ENCODE data around the gene GNS.
"Not testable (repeated sequence)": the region's sequence is repeated elsewhere in the genome, so short reads cannot be mapped to it uniquely, and the experiment has no call there.

The GNS gene

DNA sequence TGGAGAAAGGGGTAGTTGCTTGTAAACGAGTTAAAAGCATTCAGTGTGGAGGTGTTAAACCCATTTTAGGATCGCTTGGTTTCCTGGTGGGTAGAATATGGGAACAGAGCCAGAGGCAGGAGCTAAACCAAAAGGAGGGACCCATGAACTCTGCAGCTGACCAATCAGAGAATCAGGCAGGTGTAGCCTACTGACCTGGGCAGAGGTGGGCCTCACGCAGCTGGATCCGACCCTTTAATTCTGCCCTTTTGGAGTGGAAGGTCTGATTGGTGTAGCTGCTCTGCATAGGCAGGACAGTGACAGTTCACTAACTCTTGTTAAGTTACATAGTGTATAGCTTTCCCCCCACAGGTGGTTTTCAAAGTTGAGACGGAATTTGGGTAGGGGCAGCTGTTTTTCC lies 63.7 kb downstream of the GNS start:
- DNase-seq (ENCODE audit: low spot score): no peak

DNA sequence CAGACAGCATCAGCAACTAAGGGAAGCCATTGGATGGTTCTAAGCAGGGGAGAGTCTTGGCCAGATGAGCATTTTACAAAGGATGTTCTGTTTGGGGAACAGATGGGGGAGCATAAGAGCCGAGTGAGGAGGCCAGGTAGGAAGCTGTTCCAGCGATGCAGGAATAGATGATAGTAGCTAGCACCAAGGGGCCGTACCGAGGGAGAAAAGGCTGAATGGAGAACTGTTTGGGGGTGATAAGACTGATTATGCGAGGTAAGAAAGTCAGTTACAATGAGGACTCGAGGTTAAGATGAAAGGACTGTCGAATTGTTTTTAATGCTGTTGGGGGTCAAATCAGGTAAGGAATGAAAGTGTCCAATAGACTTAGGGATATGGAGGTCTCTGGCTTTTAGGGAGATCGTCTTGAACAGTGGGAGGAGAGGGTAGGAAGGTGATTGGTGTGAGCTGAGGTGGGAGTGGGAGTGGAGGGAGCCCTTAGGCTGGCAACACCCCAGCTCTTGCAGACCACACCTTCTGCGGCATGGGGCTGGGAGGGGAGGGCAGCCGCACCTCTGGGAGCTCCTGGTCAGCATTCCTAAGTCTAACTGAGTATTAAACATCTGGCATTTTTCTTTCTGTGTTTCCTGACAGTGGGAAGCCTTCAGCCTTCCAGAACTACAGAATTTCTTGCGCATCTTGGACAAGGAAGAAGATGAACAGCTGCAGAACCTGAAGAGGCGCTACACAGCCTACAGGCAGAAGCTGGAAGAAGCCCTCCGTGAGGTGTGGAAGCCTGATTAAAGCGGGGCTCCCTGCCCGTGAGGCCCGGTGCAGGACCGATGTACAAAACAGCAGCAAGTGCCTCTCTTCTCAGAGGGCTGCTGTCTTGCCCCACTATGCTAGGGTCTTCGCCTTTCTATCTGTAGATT lies 64.8 kb downstream of the GNS start:
- DNase-seq (ENCODE audit: low spot score): peak; percentile 31

DNA sequence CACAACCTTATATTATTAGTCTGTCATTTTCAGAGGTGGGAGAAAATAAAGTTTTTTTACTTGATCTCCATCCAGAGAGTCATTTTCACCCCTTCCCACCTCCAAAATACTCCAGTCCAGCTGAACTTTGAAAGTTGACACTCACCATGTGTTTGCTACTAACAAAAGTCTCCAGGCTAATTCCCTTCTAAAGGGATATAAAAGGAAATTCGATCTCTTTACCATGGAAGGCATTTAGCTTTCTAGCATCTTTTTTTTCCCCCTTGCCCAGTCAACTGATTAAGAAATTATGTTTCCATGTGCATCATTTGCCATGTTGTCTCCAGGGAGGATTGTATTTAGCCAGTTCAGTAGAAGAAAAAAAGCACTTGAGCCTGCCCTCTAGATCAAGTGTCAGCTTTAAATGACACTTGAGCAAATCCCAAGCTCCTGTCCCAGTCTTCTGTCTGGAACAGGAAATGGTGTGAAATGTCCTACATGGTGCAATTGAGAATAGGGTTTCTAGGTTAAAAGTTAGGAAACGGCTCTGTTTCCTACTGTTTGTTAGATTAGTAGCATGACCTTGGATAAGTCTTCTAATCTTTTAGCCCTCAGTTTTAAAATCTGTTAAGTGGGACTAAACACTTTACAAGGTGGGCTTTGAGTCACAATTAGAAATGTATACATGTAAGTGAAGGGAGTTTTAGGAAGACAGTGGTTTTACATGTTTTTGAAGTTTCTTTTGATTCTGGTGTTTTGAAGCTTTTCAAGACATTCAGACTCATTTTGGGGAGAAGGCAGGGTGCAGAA lies 67.2 kb downstream of the GNS start:
- DNase-seq (ENCODE audit: low spot score): no peak

GRCh38 chr12:64691227-64691794 lies 67.9 kb downstream of the GNS start:
- no peak for DNase-seq (ENCODE audit: low spot score)

DNA sequence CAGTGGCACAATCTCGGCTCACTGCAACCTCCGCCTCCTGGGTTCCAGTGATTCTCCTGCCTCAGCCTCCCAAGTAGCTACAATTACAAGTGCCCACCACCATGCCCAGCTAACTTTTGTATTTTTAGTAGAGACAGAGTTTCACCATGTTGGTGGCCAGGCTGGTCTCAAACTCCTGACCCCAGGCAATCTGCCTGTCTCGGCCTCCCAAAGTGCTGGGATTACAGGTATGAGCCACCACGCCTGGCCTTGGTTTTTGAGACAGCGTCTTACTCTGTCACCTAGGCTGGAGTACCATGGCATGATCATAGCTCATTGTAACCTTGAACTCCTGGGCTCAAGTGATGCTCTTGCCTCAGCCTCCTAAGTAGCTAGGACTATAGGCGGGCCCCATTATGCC lies 69.0 kb downstream of the GNS start:
- not testable (repeated sequence) for DNase-seq (ENCODE audit: low spot score)

DNA sequence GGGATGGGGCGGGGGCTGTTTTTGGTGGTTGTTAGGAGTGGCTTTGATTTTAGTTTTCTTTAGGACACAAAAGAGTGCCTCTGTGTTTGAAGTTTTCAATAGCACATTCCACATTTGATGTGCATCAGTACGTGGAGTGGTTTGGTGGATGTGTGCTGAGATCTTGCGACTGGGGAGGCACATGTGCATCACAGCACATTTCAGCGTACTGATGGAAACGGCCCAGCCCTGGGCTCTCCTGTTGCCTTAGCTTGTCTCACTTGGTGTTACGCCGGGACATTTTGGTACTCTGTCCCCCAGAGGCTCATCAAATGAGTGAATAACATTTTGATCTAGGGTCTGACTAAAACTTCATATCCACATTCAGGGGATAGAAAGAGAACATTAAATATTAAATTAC lies 70.5 kb downstream of the GNS start:
- DNase-seq (ENCODE audit: low spot score): no peak

- no peak for DNase-seq (ENCODE audit: low spot score)
Measured at GRCh38 chr12:64688219-64688618, 71.0 kb downstream of the GNS start.

GRCh38 chr12:64687816-64688215 lies 71.4 kb downstream of the GNS start:
- DNase-seq (ENCODE audit: low spot score): no peak

DNA sequence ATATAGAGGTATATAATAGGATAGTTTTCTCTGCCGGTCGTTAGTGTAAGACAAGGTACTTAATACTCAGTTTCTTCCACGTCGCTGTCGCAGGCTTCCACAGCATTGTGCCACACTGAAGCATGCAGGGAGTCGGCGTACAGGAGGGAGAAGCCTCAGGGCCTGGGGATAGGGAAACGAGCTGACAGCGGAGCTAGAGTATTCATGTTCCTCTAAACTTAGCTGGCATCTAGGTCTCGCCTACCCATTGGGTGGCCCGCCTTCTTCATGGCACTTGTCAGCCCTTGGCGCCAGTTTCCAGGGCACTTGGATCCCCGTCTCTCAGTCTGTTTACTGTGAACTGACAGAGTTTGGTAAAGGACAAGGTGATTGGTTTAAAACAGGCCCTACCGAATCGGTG lies 73.6 kb downstream of the GNS start:
- DNase-seq (ENCODE audit: low spot score): no peak

DNA sequence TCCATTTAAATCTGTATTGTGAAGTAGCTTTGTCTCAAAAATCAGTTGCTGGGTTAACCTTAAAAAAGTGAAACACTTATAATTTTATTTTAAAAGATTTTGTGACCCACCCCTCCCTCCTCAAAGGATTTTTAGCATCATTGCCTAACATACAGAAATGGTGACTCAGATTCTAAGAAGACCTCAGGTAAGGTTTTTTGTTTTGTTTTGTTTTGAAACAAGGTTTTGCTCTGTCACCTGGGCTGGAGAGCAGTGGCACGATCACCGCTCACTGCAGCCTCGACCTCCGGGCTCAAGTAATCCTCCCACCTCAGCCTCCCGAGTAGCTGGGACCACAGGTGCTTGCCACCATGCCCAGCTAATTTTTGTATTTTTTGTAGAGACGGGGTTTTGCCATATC lies 74.2 kb downstream of the GNS start:
- DNase-seq (ENCODE audit: low spot score): no peak

- no peak for DNase-seq (ENCODE audit: low spot score)
Measured at GRCh38 chr12:64683816-64684543, 75.2 kb downstream of the GNS start.

DNA sequence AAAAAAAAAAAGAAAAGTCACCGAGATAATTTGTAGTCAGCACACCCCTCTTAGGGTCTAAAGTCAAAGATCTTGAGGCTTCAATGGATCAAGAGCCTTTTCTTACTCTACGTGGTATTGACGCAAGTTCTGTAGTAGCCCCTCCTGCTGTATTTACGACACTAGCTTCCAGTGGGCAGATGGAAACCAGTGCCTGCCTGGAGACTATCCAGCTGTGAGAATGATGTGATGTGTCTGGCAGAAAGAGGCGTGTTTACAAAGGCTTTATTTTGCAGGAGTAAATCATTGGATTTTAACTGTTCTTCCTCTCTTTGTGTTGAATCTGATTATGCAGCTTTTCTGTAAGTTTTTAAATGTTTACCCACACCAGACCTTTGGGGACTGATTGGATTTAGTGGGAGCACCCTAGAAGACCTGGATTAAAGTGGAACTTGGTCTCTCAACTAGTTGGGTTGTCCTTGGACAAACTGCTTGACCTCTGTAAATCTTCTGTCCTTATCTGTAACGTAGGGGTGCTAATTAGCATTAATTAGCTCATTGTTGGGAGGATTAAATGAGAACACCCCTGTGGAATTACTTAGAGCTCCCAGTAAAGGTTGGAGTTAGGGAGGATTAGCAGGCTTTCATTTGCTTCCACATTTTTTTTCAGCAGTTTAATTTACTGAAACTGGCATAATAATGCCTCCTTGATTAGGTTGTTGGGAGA lies 76.5 kb downstream of the GNS start:
- peak; percentile 56 for DNase-seq (ENCODE audit: low spot score)

DNA sequence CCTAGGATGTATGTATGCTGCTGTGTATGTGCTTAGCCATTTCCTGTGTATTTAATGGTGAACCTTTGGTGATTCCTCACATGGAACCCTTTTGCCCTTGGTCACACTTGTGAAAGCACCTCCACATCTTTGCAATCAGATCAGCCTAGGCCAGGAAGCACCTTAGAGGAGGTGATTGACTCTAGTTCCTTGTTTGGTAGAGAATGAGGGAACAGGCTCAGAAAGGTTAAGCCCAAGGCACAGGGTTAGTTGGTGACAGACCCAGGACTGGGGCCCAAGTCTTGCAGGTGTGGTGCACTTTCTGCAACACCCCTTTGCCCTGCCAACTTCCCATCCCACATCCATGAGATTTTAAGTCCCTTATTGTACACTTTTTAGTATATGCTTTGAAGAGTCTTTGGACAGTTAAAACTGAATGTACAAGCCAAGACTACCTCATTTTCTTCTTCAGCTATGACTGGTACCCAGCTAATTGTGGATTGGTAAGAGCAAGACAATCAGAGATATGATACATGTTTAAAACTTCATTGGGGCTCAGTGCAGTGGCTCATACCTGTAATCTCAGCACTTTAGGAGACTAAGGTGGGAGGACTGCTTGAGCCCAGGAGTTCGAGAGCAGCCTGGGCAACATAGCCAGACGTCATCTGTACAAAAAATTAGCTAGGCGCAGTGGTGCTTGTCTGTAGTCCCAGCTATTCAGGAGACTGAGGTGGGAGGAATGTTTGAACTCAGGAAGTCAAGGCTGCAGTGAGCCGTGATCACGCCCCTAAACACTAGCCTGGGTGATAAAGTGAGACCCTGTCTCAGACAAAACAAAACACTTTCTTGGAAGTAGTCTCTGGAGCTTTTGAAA lies 77.8 kb downstream of the GNS start:
- DNase-seq (ENCODE audit: low spot score): peak; percentile 32

DNA sequence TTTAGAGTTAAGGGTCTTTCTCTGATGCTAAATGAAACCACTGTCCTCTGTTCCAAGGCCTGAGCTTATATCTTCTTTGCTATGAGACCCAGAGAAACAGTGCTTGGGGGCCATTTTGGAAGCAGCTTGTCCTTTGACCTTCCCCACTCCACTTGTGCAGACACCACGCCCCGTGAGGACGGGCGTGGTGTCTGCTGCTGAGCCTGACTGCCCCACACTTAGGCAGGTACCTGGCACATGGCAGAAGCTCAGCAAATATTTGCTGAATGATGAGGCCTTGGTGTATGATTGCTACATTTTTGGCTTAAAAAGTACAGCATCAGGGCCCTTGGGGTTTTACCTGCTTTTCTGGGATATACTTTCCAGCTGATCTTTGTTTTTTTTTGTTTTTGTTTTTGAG lies 79.0 kb downstream of the GNS start:
- no peak for DNase-seq (ENCODE audit: low spot score)

DNA sequence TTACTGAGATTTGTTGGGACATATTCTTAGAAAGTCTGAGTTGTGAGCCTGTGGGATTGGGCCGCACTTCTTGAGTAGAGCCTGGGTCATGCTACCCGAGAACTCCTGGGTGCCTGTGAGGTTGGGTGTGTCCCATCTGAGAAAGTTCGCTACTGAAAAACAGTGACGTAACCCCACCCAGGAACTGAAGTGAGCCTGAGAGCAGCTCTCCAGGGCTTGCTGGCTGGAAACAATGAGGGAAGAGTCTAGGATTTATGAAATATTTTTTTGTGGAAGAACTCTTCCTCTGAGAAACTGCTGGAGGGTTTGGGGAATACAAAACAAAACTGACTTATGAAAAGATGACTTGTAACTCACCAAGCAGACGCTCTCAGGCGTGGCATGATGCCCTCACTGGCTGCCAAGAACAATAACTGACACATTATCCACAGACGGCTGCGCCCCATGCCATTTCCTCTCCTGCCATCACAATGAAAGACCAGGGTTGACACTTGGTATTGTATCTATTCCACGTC lies 79.7 kb downstream of the GNS start:
- DNase-seq (ENCODE audit: low spot score): peak; percentile 36

- DNase-seq (ENCODE audit: low spot score): no peak
Measured at GRCh38 chr12:64678835-64679234, 80.4 kb downstream of the GNS start.

DNA sequence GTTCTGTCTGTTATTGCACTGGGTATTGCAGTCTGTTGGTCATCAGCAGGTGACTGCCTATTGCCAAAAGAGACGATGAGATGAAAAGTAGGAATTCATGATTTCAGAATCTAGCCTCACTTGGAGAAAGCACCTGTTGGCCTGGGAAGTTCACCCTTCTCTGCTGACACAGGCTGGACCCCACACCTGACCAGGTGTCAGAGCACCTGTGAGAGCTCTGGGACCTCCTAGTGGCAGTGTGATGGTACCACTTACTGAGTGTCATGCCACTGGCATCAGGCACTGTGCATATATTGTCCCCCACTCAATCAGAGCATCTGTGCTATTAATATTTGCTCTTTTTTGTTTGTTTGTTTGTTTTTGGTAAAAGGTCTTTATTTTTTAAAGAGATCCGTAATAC lies 81.0 kb downstream of the GNS start:
- no peak for DNase-seq (ENCODE audit: low spot score)

GRCh38 chr12:64675795-64676194 lies 83.4 kb downstream of the GNS start:
- no peak for DNase-seq (ENCODE audit: low spot score)

GRCh38 chr12:64674367-64674922 lies 84.8 kb downstream of the GNS start:
- no peak for DNase-seq (ENCODE audit: low spot score)
